Suprapubic skin (tissue), 3 donors: ENCODE data around the gene KANSL1.

Source experiments
- CTCF ChIP-seq, 2 donors: fragments of 200-600 bp in 1 of 2; fragments of 450-650 bp in 1 of 2; sonication (generic) in 1 of 2; IDR thresholded peaks; one replicate each; pipeline ENCODE4 v1.5.1; 2016 to 2019; ENCODE audit warnings: antibody characterized with exemption in 2 of 2, mild to moderate bottlenecking in 1 of 2, moderate library complexity in 1 of 2
- POLR2A ChIP-seq, 2 donors: fragments of 450-650 bp; IDR thresholded peaks; one replicate each; pipeline ENCODE4 v1.6.1; 2017; ENCODE audit warnings: antibody characterized with exemption in 2 of 2, mild to moderate bottlenecking in 2 of 2, moderate library complexity in 2 of 2

- TF ChIP-seq CTCF (IDR thresholded peaks at IDR 0.05) (no peak), POLR2A (IDR thresholded peaks at IDR 0.05) (no peak)
Observed at GRCh38 chr17:46036491-46036890, 156.7 kb downstream of the KANSL1 start.
